Caki2 (cell line): ENCODE results near the gene GPATCH2L. TPM values are rescaled to one million over a fixed set of nuclear protein-coding genes. Genes with fewer than 3 reads are reported as not detected.

Source experiments
- DNase-seq: peaks from one replicate; pipeline ENCODE4 v3.0.0-alpha.2; 2015; ENCODE audit warnings: low read depth
- in situ Hi-C: cut with HindIII; loops from 2 replicates; pipeline ENCODE4 v1.10.0; 2016; ENCODE audit warnings: low sequenced_read_pairs, low pct_unique_long_range_greater_than_20kb, mixed read lengths
- total RNA-seq: library from RNA; depleted of rRNA; stranded (reverse); fragments of >200 nt; shearing (Covaris generic); gene quantifications from 2 replicates; pipeline ENCODE4 v1.2.3, GENCODE V29; 2014; ENCODE audit warnings: low replicate concordance

Gene GPATCH2L
- total RNA-seq, 1 experiment from 2014 or later: 14.0 TPM

- in situ Hi-C loops: no loop called here
- DNase-seq: no peak
Observed at GRCh38 chr14:76235628-76236027, 83.9 kb downstream of the GPATCH2L start.

GRCh38 chr14:76236172-76237130 is 84.7 kb downstream of the GPATCH2L start:
- in situ Hi-C loops: no loop called here
- DNase-seq: no peak

- in situ Hi-C loops: no loop called here
Observed at GRCh38 chr14:76237349-76237990, 85.7 kb downstream of the GPATCH2L start.

GRCh38 chr14:76245097-76245496 is 93.4 kb downstream of the GPATCH2L start:
- in situ Hi-C loops: no loop called here
- no peak for DNase-seq

More at GRCh38 chr14:76237349-76237990, 85.7 kb downstream of the GPATCH2L start:
- DNase-seq: no peak

GRCh38 chr14:76250302-76250701 is 98.6 kb downstream of the GPATCH2L start:
- in situ Hi-C loops: no loop called here
- DNase-seq: no peak

- DNase-seq: no peak
- in situ Hi-C loops: no loop called here
Observed at GRCh38 chr14:76252471-76252870, 100.7 kb downstream of the GPATCH2L start.

- in situ Hi-C loops: no loop called here
- DNase-seq: no peak
Observed at GRCh38 chr14:76253111-76253510, 101.4 kb downstream of the GPATCH2L start.

GRCh38 chr14:76256545-76256944 is 104.8 kb downstream of the GPATCH2L start:
- in situ Hi-C loops: no loop called here
- DNase-seq: no peak

GRCh38 chr14:76257111-76257803 is 105.5 kb downstream of the GPATCH2L start:
- DNase-seq: no peak
- in situ Hi-C loops: no loop called here

GRCh38 chr14:76257842-76258397 is 106.2 kb downstream of the GPATCH2L start:
- DNase-seq: no peak
- in situ Hi-C loops: no loop called here

GRCh38 chr14:76259029-76259735 is 107.5 kb downstream of the GPATCH2L start:
- DNase-seq: no peak
- in situ Hi-C loops: no loop called here

GRCh38 chr14:76260749-76261148 is 109.0 kb downstream of the GPATCH2L start:
- no peak for DNase-seq
- in situ Hi-C loops: no loop called here

GRCh38 chr14:76261371-76261811 is 109.7 kb downstream of the GPATCH2L start:
- in situ Hi-C loops: no loop called here
- DNase-seq: no peak

GRCh38 chr14:76262641-76263040 is 110.9 kb downstream of the GPATCH2L start:
- DNase-seq: no peak
- in situ Hi-C loops: no loop called here
